Activated T-cell treated with anti-CD3 and anti-CD28 coated beads for 24 hours (primary cell): ENCODE results near the gene MTIF2.
"Not testable (repeated sequence)": the region's sequence is repeated elsewhere in the genome, so short reads cannot be mapped to it uniquely, and the experiment has no call there.

Experiments
- DNase-seq: peaks from one replicate; pipeline ENCODE4 v3.0.0-alpha.2; 2020; ENCODE audit warnings: low read depth

MTIF2 gene

GRCh38 chr2:55191888-55192287 lies 77.1 kb downstream of the MTIF2 start:
- not testable (repeated sequence) for DNase-seq

GRCh38 chr2:55186837-55187236 lies 82.2 kb downstream of the MTIF2 start:
- DNase-seq: not testable (repeated sequence)
